ENCODE results near the gene NARS2.
A peak's percentile ranks its signal among the peaks of the same experiment; 100 is the strongest.
"Not testable (repeated sequence)": the region's sequence is repeated elsewhere in the genome, so short reads cannot be mapped to it uniquely, and the experiment has no call there.

The NARS2 gene

GRCh38 chr11:78513085-78513484 lies 61.6 kb downstream of the NARS2 start:
- not testable (repeated sequence) for DNase-seq (ENCODE audit: low read depth); H3K9ac ChIP-seq (ENCODE audit: low read length); H3K27me3 ChIP-seq (replicated peaks; ENCODE audit: control insufficient read depth, insufficient read depth, low read length); H3K36me3 ChIP-seq (ENCODE audit: control insufficient read depth, insufficient read depth, low read length, severe bottlenecking); H3K4me3 ChIP-seq (ENCODE audit: low read length); H3K4me1 ChIP-seq (ENCODE audit: control insufficient read depth, insufficient read depth, low read length)
- peaks cover 12% of the 10 kb centered on the region for H3K9me3 ChIP-seq (ENCODE audit: control insufficient read depth, low read length)

- no peak for DNase-seq (ENCODE audit: low read depth)
These were observed 64.1 kb downstream of the NARS2 start for GRCh38 chr11:78510597-78510996.

GRCh38 chr11:78510025-78510596 lies 64.6 kb downstream of the NARS2 start:
- Histone ChIP-seq H3K4me3 (ENCODE audit: low read length) (peak overlapping the region; percentile 34), H3K9me3 (ENCODE audit: control insufficient read depth, low read length) (peaks cover 12% of the 10 kb centered on the region), H3K4me1 (ENCODE audit: control insufficient read depth, insufficient read depth, low read length) (peaks cover 8% of the 10 kb centered on the region), H3K9ac (ENCODE audit: low read length) (no peak overlapping the region), H3K27me3 (replicated peaks; ENCODE audit: control insufficient read depth, insufficient read depth, low read length) (no peaks in the 10 kb centered on the region), H3K36me3 (ENCODE audit: control insufficient read depth, insufficient read depth, low read length, severe bottlenecking) (no peaks in the 10 kb centered on the region)
- no peak for DNase-seq (ENCODE audit: low read depth)

More at GRCh38 chr11:78510597-78510996, 64.1 kb downstream of the NARS2 start:
- Histone ChIP-seq H3K27me3 (replicated peaks; ENCODE audit: control insufficient read depth, insufficient read depth, low read length) (no peaks in the 10 kb centered on the region), H3K9me3 (ENCODE audit: control insufficient read depth, low read length) (peaks cover 12% of the 10 kb centered on the region), H3K4me1 (ENCODE audit: control insufficient read depth, insufficient read depth, low read length) (peaks cover 8% of the 10 kb centered on the region), H3K36me3 (ENCODE audit: control insufficient read depth, insufficient read depth, low read length, severe bottlenecking) (no peaks in the 10 kb centered on the region), H3K4me3 (ENCODE audit: low read length) (no peak overlapping the region), H3K9ac (ENCODE audit: low read length) (no peak overlapping the region)

- Histone ChIP-seq H3K36me3 (ENCODE audit: control insufficient read depth, insufficient read depth, low read length, severe bottlenecking) (no peaks in the 10 kb centered on the region), H3K27me3 (replicated peaks; ENCODE audit: control insufficient read depth, insufficient read depth, low read length) (no peaks in the 10 kb centered on the region), H3K4me1 (ENCODE audit: control insufficient read depth, insufficient read depth, low read length) (peaks cover 8% of the 10 kb centered on the region), H3K9me3 (ENCODE audit: control insufficient read depth, low read length) (no peaks in the 10 kb centered on the region), H3K4me3 (ENCODE audit: low read length) (no peak overlapping the region), H3K9ac (ENCODE audit: low read length) (no peak overlapping the region)
- DNase-seq (ENCODE audit: low read depth), result no peak
These were observed 70.0 kb downstream of the NARS2 start for GRCh38 chr11:78504708-78505107.

- H3K9ac ChIP-seq (ENCODE audit: low read length), result no peak overlapping the region
- H3K9me3 ChIP-seq (ENCODE audit: control insufficient read depth, low read length), result no peaks in the 10 kb centered on the region
These were observed 70.5 kb downstream of the NARS2 start for GRCh38 chr11:78504181-78504580.

DNA sequence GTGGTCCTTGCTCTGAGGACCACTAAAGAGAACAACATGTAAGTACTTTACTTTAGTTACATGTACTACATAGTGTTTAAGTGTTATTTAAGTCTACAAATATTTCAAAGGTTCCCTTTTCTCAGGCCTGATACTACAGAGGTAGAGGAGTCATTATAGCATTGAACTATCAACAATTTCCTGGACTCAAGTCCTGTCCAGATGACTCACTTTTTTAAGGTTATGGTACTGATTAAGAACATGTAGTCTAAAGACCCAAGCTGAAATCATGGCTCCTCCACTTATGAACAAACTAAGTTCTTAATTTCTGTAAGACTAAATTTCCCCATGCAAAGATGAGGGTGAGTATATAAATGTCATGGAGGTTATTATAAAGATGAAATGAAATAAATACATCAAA lies 74.7 kb downstream of the NARS2 start:
- peaks cover 23% of the 10 kb centered on the region for H3K4me1 ChIP-seq (ENCODE audit: control insufficient read depth, insufficient read depth, low read length)
- DNase-seq (ENCODE audit: low read depth), result peak; percentile 2

More at GRCh38 chr11:78504181-78504580, 70.5 kb downstream of the NARS2 start:
- no peak for DNase-seq (ENCODE audit: low read depth)
- Histone ChIP-seq H3K4me1 (ENCODE audit: control insufficient read depth, insufficient read depth, low read length) (peaks cover 8% of the 10 kb centered on the region), H3K36me3 (ENCODE audit: control insufficient read depth, insufficient read depth, low read length, severe bottlenecking) (no peaks in the 10 kb centered on the region), H3K4me3 (ENCODE audit: low read length) (no peak overlapping the region), H3K27me3 (replicated peaks; ENCODE audit: control insufficient read depth, insufficient read depth, low read length) (no peaks in the 10 kb centered on the region)

DNA sequence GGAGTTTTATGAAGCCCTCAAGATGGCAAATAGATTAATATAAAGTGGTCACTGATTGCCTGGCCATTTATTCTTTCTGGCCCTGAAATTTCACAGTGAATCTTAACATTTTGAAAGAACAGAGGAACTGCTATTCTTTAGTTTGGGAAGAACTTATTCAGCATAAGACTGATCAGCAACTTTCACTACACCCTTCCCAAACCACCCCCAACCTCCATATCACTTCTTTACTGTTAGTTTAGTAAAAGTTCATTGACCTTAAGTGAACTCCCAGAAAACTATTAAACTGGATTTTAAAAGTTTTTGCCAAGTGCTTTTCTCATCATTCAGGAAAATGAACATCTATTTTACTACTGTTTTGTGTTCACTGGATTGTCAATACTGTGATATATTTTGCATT lies 77.4 kb downstream of the NARS2 start:
- H3K27me3 ChIP-seq (replicated peaks; ENCODE audit: control insufficient read depth, insufficient read depth, low read length), result no peaks in the 10 kb centered on the region
- H3K4me3 ChIP-seq (ENCODE audit: low read length), result peak overlapping the region; percentile 34
- H3K36me3 ChIP-seq (ENCODE audit: control insufficient read depth, insufficient read depth, low read length, severe bottlenecking), result no peaks in the 10 kb centered on the region
- peaks cover 23% of the 10 kb centered on the region for H3K4me1 ChIP-seq (ENCODE audit: control insufficient read depth, insufficient read depth, low read length)
- H3K9me3 ChIP-seq (ENCODE audit: control insufficient read depth, low read length), result no peaks in the 10 kb centered on the region
- H3K9ac ChIP-seq (ENCODE audit: low read length), result peak overlapping the region; percentile 39
- no peak for DNase-seq (ENCODE audit: low read depth)

More for the DNA sequence above, 74.7 kb downstream of the NARS2 start:
- Histone ChIP-seq H3K36me3 (ENCODE audit: control insufficient read depth, insufficient read depth, low read length, severe bottlenecking) (no peaks in the 10 kb centered on the region), H3K4me3 (ENCODE audit: low read length) (no peak overlapping the region), H3K9me3 (ENCODE audit: control insufficient read depth, low read length) (no peaks in the 10 kb centered on the region), H3K27me3 (replicated peaks; ENCODE audit: control insufficient read depth, insufficient read depth, low read length) (no peaks in the 10 kb centered on the region), H3K9ac (ENCODE audit: low read length) (no peak overlapping the region)

DNA sequence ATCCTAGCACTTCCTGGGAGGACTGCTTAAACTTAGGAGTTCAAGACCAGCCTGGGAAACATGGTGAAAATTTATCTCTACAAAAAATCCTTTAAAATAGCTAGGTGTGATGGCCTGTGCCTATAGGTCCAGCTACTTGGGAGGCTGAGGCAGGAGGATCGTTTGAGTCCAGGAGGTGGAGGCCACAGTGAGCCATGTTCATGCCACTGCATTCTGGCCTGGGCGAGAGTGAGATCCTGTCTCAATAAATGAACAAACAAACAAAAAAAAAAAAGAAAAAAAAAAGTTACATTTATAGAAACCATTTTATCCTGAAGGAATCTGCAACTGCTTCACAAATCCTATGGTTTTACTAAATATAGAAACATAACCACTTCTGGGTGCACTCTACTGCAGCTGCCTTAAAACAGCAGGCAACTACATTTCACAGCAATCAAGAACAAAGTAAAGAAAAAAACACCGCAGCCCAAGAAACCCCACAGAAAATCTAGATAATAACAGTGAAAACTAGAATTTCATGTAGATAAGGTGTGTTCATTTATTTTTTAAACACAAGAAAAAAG lies 81.2 kb downstream of the NARS2 start:
- no peaks in the 10 kb centered on the region for H3K36me3 ChIP-seq (ENCODE audit: control insufficient read depth, insufficient read depth, low read length, severe bottlenecking)
- H3K9me3 ChIP-seq (ENCODE audit: control insufficient read depth, low read length), result no peaks in the 10 kb centered on the region
- H3K4me3 ChIP-seq (ENCODE audit: low read length), result no peak overlapping the region
- no peak overlapping the region for H3K9ac ChIP-seq (ENCODE audit: low read length)
- no peaks in the 10 kb centered on the region for H3K27me3 ChIP-seq (replicated peaks; ENCODE audit: control insufficient read depth, insufficient read depth, low read length)
- peaks cover 23% of the 10 kb centered on the region for H3K4me1 ChIP-seq (ENCODE audit: control insufficient read depth, insufficient read depth, low read length)
- DNase-seq (ENCODE audit: low read depth), result no peak

GRCh38 chr11:78492973-78493372 lies 81.7 kb downstream of the NARS2 start:
- no peaks in the 10 kb centered on the region for H3K36me3 ChIP-seq (ENCODE audit: control insufficient read depth, insufficient read depth, low read length, severe bottlenecking)
- peaks cover 19% of the 10 kb centered on the region for H3K4me1 ChIP-seq (ENCODE audit: control insufficient read depth, insufficient read depth, low read length)
- no peak for DNase-seq (ENCODE audit: low read depth)
- no peaks in the 10 kb centered on the region for H3K27me3 ChIP-seq (replicated peaks; ENCODE audit: control insufficient read depth, insufficient read depth, low read length)
- H3K4me3 ChIP-seq (ENCODE audit: low read length), result no peak overlapping the region
- H3K9me3 ChIP-seq (ENCODE audit: control insufficient read depth, low read length), result no peaks in the 10 kb centered on the region
- H3K9ac ChIP-seq (ENCODE audit: low read length), result no peak overlapping the region

GRCh38 chr11:78489184-78489583 lies 85.5 kb downstream of the NARS2 start:
- H3K4me3 ChIP-seq (ENCODE audit: low read length), result no peak overlapping the region
- H3K36me3 ChIP-seq (ENCODE audit: control insufficient read depth, insufficient read depth, low read length, severe bottlenecking), result no peaks in the 10 kb centered on the region
- no peak for DNase-seq (ENCODE audit: low read depth)
- no peaks in the 10 kb centered on the region for H3K9me3 ChIP-seq (ENCODE audit: control insufficient read depth, low read length)
- H3K27me3 ChIP-seq (replicated peaks; ENCODE audit: control insufficient read depth, insufficient read depth, low read length), result no peaks in the 10 kb centered on the region
- no peaks in the 10 kb centered on the region for H3K4me1 ChIP-seq (ENCODE audit: control insufficient read depth, insufficient read depth, low read length)
- no peak overlapping the region for H3K9ac ChIP-seq (ENCODE audit: low read length)

DNA sequence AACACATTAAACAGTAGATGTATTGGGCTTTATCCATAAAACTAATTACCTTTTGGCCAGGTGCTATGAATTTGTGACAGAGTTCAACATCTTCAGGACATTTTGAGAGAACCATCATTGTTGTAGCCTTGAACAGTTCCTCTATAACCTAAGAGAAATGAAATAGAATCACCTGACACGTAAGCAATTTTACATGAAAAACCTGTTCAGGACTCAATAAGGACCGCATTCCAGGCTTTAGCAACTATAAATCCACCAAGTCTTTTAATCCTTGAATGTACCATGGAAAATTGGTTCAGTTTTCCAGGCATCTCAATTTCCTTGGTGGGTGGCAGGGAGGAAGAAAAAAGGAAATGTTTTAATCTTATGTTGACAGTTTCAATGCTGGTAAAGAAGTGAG lies 96.1 kb downstream of the NARS2 start:
- Histone ChIP-seq H3K9me3 (ENCODE audit: control insufficient read depth, low read length) (no peaks in the 10 kb centered on the region), H3K9ac (ENCODE audit: low read length) (no peak overlapping the region), H3K4me3 (ENCODE audit: low read length) (no peak overlapping the region), H3K4me1 (ENCODE audit: control insufficient read depth, insufficient read depth, low read length) (no peaks in the 10 kb centered on the region), H3K27me3 (replicated peaks; ENCODE audit: control insufficient read depth, insufficient read depth, low read length) (no peaks in the 10 kb centered on the region), H3K36me3 (ENCODE audit: control insufficient read depth, insufficient read depth, low read length, severe bottlenecking) (peaks cover 4% of the 10 kb centered on the region)
- no peak for DNase-seq (ENCODE audit: low read depth)

GRCh38 chr11:78476066-78476465 lies 98.6 kb downstream of the NARS2 start:
- Histone ChIP-seq H3K27me3 (replicated peaks; ENCODE audit: control insufficient read depth, insufficient read depth, low read length) (no peaks in the 10 kb centered on the region), H3K4me3 (ENCODE audit: low read length) (no peak overlapping the region), H3K4me1 (ENCODE audit: control insufficient read depth, insufficient read depth, low read length) (no peaks in the 10 kb centered on the region), H3K9ac (ENCODE audit: low read length) (no peak overlapping the region), H3K9me3 (ENCODE audit: control insufficient read depth, low read length) (no peaks in the 10 kb centered on the region), H3K36me3 (ENCODE audit: control insufficient read depth, insufficient read depth, low read length, severe bottlenecking) (peaks cover 4% of the 10 kb centered on the region)
- no peak for DNase-seq (ENCODE audit: low read depth)
